ENCODE results near the gene MLYCD.
A peak's percentile ranks its signal among the peaks of the same experiment; 100 is the strongest.

MLYCD gene

DNA sequence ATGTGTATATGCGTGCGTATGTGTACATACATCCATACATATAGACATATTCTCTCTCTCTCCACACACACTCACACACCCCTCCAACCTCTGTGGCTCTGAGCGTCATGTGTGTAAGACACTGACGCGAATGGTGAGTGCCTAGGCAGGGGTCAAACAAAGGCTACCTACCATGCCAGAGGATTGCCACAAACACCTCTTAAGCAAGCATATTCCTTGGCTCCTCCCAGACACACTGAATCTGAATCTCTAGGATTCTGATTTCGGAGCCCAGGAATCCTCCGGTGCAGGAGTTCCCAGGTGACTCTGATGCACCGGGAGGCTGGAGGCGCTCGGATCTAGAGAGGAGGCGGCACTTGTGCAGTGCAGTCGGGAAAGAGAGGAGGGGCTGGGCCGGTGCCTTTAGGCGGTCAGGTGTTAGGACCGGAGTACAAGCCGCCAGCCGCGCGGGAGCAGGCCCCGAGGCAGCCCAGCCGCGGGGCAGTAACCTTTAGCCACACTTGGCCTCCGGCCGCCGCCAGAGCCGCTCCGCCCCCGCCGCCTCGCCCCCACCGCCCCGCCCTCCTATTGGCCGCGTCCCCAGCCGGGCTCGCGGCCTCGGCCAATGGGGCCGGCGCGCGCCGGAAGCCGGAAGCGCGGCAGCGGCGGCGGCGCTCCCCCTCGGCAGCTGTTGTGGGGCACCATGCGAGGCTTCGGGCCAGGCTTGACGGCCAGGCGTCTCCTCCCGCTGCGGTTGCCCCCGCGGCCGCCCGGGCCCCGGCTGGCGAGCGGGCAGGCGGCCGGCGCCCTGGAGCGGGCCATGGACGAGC, at the start of gene MLYCD:
TSS of gene MLYCD (plus strand) at position 653 of the 809 bp plus-strand sequence. CDS start at position 683, 30 bp downstream.
- no peak for TF ChIP-seq ZNF274 (IDR thresholded peaks at IDR 0.05; ENCODE audit: low read depth, low read length)
- H3K4me3 ChIP-seq (ENCODE audit: low read length) = peak within 1 kb of the TSS; percentile 95

DNA sequence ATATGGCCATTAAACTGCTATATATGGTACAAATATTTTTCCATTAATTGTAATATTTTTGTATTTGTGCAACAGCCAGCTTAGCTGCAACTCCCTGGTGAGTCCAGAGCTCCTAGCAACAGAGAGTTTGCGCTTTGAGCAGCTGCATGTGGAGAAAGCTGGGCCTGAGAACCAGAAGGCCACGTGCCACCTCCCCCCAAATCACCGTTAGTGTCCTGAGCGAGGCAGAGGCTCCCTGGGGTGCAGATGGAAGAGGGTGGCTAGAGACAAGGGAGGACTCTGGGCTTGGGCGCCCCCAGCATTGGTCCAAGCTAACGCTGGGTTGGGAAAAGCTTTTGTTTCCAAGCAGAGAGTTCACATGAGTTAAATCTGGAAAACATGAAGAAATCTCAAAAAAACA, 49.5 kb upstream of the MLYCD start:
- no peak for TF ChIP-seq ZNF274 (IDR thresholded peaks at IDR 0.05; ENCODE audit: low read depth, low read length)
- no peak overlapping the region for H3K4me3 ChIP-seq (ENCODE audit: low read length)

DNA sequence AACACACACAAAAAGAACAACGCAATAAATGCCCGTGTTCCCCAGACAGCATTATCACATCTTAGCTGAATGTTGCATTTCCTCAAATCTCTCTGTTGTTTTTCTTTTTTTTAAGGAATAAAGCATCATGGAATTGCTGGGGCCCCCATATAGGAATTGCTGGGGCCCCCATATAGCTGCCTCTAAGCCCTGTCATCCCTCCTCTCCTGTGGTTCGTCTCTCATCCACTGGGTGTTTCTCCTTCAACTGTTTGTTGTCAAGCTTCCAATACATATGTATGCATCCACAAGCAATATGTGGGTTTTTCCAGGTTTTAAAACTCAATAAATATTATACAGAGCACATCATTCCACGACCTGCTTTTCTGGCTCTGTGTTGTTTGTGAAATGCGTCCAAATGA, 48.0 kb upstream of the MLYCD start:
- H3K4me3 ChIP-seq (ENCODE audit: low read length) = no peak overlapping the region
- no peak for TF ChIP-seq ZNF274 (IDR thresholded peaks at IDR 0.05; ENCODE audit: low read depth, low read length)

DNA sequence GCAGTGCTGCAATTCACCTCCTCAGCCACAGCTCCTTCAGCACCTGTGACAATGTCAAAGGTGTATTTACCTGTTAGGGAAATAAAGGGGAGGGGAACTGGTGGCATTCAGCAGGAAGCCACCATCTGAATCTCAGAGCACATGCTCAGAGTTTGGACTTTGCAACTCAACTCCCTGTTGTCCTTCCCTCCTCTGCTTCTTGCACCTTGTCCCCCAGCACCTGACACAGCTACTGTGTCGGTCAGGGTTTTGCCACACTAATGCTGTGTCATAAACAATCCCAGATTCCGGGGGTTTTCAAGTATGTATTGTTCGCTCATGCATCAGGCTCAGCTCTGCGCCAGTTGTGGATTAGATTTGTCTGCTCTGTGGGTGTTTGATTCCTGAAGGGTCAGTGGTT, 47.4 kb upstream of the MLYCD start:
- TF ChIP-seq ZNF274 (IDR thresholded peaks at IDR 0.05; ENCODE audit: low read depth, low read length) = no peak
- no peak overlapping the region for H3K4me3 ChIP-seq (ENCODE audit: low read length)

DNA sequence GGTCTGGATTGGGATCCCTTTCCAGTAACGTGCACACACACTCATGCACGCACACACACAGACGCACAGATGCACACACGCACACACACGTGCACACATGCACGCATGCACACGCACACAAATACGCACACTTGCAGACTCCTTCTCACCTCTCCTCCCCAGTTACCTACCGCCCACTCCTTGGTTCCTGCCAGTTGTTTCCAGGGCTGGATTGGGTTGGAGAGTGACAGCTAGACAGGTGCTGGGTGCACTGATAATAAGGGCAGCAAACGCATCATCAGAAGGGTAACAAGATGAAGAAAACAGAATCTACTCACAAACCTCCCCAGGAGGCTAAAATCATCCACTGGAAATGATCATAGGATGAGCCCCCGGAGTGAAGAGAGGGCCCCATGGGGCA, 46.1 kb upstream of the MLYCD start:
- TF ChIP-seq ZNF274 (IDR thresholded peaks at IDR 0.05; ENCODE audit: low read depth, low read length) = no peak
- no peak overlapping the region for H3K4me3 ChIP-seq (ENCODE audit: low read length)

DNA sequence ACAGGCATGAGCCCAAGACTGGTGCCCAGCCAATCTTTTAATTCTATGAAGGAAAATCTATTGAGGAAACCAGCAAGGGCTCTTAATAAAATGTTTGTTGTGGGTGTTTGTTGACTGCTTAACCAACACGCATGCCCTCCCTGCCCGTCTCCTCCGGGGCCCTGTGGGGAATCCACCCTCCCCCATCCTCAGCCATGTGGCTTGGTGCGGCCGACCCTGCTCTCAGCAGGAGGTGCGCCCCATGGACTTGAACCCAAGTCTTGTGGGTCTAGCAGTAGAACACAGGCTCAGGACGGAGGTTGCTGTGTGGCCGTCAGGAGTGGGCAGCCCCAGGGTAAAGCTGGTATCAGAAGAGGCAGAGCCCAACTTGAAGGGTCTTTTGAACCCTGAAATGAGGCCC, 45.1 kb upstream of the MLYCD start:
- H3K4me3 ChIP-seq (ENCODE audit: low read length) = no peak overlapping the region
- TF ChIP-seq ZNF274 (IDR thresholded peaks at IDR 0.05; ENCODE audit: low read depth, low read length) = no peak

DNA sequence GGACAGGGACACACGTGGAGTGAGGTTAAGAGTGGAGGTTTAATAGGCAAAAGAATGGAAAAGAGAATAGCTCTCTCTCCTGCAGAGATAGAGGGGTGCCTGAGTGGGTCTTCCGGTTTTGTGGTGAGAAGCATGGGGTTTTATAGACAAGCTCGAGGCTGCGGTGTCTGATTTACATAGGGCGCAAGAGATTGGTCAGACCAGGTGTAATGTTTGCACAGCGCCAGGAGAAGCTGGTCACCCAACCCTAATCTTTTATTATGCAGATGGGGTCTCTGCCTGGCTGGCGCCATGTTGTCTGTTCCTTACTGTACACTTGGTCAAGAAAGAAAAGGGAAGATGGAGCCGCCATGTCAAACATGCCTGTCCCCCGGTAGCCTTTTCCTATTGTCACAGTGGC, 44.5 kb upstream of the MLYCD start:
- H3K4me3 ChIP-seq (ENCODE audit: low read length) = no peak overlapping the region
- no peak for TF ChIP-seq ZNF274 (IDR thresholded peaks at IDR 0.05; ENCODE audit: low read depth, low read length)

DNA sequence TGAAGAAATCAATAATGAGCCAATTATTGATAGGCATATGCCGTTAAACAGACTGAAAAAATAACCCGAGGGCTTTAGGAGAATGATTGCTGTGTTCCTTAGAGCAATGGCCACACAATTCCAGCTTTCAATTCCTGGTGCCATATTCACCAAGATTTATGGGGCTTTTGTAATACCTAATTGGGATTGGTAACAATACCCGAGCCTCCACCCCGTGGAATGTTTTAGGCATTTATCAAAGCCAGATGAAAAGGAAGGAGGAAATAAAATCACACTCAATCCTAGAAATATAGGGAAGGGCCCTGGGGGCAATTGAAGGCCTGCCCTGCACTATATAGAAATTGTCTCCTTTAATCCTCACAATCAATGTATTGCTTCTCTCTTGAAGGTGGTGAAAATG, 42.1 kb upstream of the MLYCD start:
- no peak overlapping the region for H3K4me3 ChIP-seq (ENCODE audit: low read length)
- TF ChIP-seq ZNF274 (IDR thresholded peaks at IDR 0.05; ENCODE audit: low read depth, low read length) = no peak

DNA sequence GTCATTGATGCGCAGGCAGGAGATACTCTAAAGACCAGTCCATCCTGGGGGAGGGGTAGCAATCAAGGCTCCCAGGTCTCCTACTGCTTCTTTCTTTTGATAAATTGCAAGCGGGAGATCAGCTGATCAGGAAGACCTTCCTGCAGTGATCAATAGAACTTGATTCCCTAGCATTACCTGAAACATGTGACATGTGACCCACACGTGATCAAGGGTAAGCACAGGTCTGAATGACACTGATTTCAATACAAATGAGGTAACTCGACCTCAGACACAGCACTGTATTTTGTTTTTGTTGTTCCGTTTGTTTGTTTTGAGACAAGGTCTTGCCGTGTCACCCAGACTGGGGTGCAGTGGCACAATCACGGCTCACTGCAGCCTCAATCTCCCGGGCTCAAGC, 39.6 kb upstream of the MLYCD start:
- H3K4me3 ChIP-seq (ENCODE audit: low read length) = no peak overlapping the region
- no peak for TF ChIP-seq ZNF274 (IDR thresholded peaks at IDR 0.05; ENCODE audit: low read depth, low read length)

DNA sequence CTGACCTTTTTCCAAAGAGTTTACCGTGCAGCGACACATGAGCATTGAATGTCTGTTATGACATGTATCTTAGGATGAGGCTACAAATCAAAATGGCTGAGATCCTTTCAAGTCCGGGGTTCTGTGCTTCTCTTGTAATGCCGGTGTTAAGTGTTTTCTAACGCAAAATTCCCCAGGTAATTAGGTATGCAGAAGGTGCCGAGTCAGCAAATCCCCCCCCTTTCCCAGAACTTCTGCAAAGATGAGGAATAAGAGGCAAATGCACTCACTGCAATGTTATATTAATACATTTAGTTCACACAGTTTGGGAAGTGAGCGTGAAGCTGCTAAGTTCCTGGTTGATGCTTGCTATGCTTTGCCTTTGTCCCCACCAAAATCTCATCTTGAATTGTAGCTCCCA, 36.3 kb upstream of the MLYCD start:
- H3K4me3 ChIP-seq (ENCODE audit: low read length) = no peak overlapping the region
- TF ChIP-seq ZNF274 (IDR thresholded peaks at IDR 0.05; ENCODE audit: low read depth, low read length) = no peak

DNA sequence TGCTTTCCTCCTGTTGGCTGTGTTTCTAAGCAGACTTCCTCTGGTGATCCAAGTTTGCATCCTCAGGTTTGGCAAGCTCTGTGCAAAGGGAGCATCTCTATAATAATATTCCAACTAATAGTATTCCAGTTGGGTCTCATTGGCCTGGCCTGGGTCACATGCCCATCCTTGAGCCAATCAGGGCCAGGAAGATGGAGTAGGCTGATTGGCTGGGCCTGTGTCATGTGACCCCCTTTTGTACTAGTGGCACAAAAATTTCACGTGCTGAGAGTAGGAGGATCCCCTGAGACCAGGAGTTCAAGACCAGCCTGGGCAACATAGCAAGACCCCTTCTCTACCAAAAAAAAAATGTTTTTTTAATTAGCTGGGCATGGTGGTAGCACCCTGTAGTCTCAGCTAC, 35.2 kb upstream of the MLYCD start:
- no peak for TF ChIP-seq ZNF274 (IDR thresholded peaks at IDR 0.05; ENCODE audit: low read depth, low read length)
- H3K4me3 ChIP-seq (ENCODE audit: low read length) = no peak overlapping the region

DNA sequence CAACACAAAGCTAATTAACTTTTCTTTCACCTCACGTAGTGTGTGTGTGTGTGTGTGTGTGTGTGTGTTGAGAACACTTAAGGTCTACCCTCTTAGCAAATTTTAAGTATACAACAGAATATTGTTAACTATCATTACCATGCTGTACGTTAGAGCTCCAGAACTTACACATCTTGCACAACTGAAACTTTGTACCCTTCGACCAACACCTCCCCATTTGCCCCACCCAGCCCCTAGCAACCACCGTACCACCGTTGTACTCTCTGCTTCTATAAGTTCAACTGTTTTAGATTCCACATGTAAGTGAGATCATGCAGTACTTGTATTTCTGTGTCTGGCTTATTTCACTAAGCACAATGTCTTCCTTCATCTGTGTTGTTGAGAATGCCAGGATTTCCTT, 28.1 kb upstream of the MLYCD start:
- H3K4me3 ChIP-seq (ENCODE audit: low read length) = no peak overlapping the region
- no peak for TF ChIP-seq ZNF274 (IDR thresholded peaks at IDR 0.05; ENCODE audit: low read depth, low read length)

DNA sequence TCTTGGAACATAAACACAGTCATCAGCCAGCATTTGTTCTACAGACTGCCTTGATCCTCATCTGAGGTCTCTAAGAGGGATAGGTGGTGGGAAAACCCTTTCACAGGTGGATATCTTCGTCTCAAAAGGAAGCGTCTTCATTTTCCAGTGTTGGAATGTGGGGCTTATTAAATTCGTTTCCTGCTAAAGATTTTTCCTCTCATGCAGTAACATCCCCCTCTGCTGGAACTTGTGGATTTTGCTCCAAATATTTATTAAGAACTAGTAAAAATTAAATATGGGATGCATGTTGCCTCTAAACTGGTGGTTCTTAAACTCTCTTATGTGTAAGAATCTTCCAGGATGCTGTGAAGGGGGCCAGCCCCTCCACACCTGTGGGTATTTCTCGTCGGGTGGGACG, 20.1 kb upstream of the MLYCD start:
- H3K4me3 ChIP-seq (ENCODE audit: low read length) = no peak overlapping the region
- no peak for TF ChIP-seq ZNF274 (IDR thresholded peaks at IDR 0.05; ENCODE audit: low read depth, low read length)

DNA sequence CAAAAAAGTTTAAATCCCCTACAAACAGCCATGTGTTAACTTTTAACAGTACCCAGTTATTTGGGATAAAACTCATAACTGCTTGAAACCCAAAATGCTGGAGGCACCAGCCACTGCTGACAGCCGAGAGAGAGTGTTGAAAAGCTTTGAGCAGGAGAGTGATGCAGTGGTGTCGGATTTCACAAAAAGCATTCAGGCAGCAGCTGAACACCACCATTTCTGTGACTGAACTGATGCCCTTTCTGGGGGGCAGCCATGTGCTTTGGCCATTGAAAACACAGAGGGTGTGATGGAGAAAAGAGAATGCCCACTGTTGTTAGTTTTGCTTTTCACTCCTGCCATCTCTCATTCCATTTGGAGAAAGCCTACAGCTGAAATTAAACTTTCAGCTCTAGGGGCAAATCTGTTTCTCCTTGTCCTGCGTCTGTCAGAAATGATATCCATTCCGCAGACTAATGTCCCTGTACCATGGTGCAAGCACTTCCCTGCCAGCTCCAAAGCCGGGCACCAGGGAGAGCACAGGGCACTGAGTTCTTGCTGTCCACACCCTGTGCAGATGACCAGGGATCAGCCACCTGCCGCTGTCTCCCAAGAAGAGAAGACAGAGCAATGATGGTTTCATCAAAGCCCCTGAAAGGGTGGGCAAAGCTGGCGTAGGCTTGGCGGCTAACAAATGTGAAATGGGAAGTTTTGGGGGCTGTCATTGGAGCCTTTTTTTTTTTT, 16.6 kb upstream of the MLYCD start:
- TF ChIP-seq ZNF274 (IDR thresholded peaks at IDR 0.05; ENCODE audit: low read depth, low read length) = no peak
- H3K4me3 ChIP-seq (ENCODE audit: low read length) = no peak overlapping the region

Data from GM08714 (cell line).